PC-9 (cell line): ENCODE measurements around the gene SSBP2.

Experiments
- CTCF ChIP-seq: fragments of 200-600 bp; sonication (generic); conservative IDR thresholded peaks from 2 replicates; pipeline ENCODE4 v1.6.1; 2017; ENCODE audit warnings: mixed run types, antibody characterized with exemption, mild to moderate bottlenecking, moderate library complexity
- EZH2 ChIP-seq: fragments of 200-600 bp; sonication (generic); IDR thresholded peaks from 2 replicates; pipeline ENCODE4 v1.8.0; 2017; ENCODE audit warnings: antibody characterized with exemption, low read depth

DNA sequence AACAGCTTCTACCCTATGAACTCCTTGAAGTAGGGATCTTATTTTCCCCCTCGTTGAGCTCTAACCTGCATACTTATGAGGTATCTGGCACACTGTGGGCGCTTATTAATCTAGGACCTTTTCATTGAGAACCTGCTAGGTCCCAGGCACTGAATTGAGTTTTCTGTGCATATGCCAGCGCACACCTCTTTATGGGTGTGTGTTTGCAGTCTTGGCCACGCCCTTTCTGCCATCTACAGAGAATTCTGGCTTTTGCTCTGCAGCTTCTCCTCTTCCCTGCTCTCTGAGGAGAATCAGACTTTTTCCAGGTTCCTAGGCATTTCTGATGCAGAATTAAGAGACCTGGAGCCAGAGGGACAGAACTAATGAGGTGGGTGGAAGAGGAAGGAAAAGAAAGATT, 25.4 kb upstream of the SSBP2 start:
- TF ChIP-seq CTCF (no peak), EZH2 (no peak)
